ENCODE measurements around the gene CREB3L2.

Gene CREB3L2

DNA sequence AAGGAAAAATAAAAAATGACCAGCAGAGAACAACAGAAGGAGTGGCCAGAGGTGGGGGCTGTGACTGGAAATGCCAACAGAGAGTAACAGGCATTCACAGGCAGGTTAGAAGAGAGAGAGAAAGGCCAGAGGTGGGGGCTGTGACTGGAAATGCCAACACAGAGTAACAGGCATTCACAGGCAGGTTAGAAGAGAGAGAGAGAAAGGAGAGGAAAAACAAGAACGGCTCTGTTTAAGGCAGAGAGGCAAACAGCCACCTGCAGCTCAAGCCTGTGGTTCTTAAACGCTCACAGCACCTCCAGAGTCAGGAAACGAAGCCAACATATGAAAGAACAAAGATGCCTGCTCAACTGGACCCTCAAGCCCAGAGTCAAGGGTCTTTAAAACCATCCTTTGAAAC is 115.6 kb downstream of the CREB3L2 start:
- Histone ChIP-seq H3K27ac (replicated peaks) (no peak overlapping the region), H3K4me3 (replicated peaks; ENCODE audit: insufficient read depth, low read length) (no peak overlapping the region), H3K27me3 (ENCODE audit: insufficient read depth, poor library complexity, severe bottlenecking) (no peaks in the 10 kb centered on the region)
- TF ChIP-seq SPI1 (IDR thresholded peaks at IDR 0.05; ENCODE audit: borderline replicate concordance, low read depth), result no peak
- TF ChIP-seq, protein P1, sequence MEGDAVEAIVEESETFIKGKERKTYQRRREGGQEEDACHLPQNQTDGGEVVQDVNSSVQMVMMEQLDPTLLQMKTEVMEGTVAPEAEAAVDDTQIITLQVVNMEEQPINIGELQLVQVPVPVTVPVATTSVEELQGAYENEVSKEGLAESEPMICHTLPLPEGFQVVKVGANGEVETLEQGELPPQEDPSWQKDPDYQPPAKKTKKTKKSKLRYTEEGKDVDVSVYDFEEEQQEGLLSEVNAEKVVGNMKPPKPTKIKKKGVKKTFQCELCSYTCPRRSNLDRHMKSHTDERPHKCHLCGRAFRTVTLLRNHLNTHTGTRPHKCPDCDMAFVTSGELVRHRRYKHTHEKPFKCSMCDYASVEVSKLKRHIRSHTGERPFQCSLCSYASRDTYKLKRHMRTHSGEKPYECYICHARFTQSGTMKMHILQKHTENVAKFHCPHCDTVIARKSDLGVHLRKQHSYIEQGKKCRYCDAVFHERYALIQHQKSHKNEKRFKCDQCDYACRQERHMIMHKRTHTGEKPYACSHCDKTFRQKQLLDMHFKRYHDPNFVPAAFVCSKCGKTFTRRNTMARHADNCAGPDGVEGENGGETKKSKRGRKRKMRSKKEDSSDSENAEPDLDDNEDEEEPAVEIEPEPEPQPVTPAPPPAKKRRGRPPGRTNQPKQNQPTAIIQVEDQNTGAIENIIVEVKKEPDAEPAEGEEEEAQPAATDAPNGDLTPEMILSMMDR (IDR thresholded peaks at IDR 0.05; ENCODE audit: insufficient read depth, low read length), result no peak
- TF ChIP-seq, protein P2, sequence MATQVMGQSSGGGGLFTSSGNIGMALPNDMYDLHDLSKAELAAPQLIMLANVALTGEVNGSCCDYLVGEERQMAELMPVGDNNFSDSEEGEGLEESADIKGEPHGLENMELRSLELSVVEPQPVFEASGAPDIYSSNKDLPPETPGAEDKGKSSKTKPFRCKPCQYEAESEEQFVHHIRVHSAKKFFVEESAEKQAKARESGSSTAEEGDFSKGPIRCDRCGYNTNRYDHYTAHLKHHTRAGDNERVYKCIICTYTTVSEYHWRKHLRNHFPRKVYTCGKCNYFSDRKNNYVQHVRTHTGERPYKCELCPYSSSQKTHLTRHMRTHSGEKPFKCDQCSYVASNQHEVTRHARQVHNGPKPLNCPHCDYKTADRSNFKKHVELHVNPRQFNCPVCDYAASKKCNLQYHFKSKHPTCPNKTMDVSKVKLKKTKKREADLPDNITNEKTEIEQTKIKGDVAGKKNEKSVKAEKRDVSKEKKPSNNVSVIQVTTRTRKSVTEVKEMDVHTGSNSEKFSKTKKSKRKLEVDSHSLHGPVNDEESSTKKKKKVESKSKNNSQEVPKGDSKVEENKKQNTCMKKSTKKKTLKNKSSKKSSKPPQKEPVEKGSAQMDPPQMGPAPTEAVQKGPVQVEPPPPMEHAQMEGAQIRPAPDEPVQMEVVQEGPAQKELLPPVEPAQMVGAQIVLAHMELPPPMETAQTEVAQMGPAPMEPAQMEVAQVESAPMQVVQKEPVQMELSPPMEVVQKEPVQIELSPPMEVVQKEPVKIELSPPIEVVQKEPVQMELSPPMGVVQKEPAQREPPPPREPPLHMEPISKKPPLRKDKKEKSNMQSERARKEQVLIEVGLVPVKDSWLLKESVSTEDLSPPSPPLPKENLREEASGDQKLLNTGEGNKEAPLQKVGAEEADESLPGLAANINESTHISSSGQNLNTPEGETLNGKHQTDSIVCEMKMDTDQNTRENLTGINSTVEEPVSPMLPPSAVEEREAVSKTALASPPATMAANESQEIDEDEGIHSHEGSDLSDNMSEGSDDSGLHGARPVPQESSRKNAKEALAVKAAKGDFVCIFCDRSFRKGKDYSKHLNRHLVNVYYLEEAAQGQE (IDR thresholded peaks at IDR 0.05; ENCODE audit: insufficient replicate concordance, low read depth), result no peak
- DNase-seq (ENCODE audit: low read depth in 1 of 2, low spot score in 1 of 2), result no peak

DNA sequence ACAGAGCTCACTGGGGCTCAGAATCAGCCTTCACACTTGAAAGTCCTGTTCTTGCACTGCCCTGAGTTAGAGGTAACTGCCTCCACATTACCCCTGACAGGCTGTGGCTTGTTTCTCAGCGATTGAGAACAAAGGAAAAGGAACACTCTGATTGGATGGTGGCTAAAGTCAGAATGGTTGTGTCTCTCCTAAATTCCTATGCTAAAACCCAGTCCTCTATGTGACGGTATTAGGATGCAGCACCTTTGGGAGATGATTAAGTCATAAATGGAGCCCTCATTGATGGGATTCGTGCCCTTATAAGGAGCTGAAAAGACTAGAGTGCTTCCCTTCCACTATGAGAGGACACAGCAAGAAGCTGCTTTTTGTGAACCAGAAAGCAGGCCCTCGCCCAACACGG is 116.2 kb downstream of the CREB3L2 start:
- H3K27ac ChIP-seq (replicated peaks), result no peak overlapping the region
- H3K4me3 ChIP-seq (replicated peaks; ENCODE audit: insufficient read depth, low read length), result no peak overlapping the region
- no peaks in the 10 kb centered on the region for H3K27me3 ChIP-seq (ENCODE audit: insufficient read depth, poor library complexity, severe bottlenecking)
- TF ChIP-seq SPI1 (IDR thresholded peaks at IDR 0.05; ENCODE audit: borderline replicate concordance, low read depth) (no peak), GABPA (IDR thresholded peaks at IDR 0.05; ENCODE audit: low read depth) (no peak), POLR2AphosphoS5 (IDR thresholded peaks at IDR 0.05; ENCODE audit: low read depth) (no peak)
- TF ChIP-seq, protein P1 (IDR thresholded peaks at IDR 0.05; ENCODE audit: insufficient read depth, low read length), result no peak
- TF ChIP-seq, protein P2 (IDR thresholded peaks at IDR 0.05; ENCODE audit: insufficient replicate concordance, low read depth), result no peak
- no peak for DNase-seq (ENCODE audit: low read depth in 1 of 2, low spot score in 1 of 2)

DNA sequence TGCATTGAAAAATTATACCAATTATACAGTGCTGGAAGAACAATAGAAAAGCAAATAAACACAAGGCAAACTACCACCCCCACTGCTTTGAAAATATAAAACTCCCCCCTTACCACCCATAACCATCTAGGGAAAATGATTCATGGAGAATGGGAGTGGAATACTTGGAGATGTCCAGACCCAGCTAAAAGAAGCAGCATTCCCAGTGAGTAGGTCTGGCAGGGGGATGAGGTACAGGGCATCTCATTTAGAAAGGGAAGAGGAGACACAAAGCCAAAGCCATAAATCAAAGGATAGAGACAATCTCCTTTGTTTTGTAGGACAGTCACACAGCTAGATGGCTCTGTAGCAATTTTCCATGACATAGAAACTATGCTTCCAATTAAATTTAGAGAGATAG is 119.1 kb downstream of the CREB3L2 start:
- TF ChIP-seq GABPA (IDR thresholded peaks at IDR 0.05; ENCODE audit: low read depth), result no peak
- TF ChIP-seq, protein P2 (IDR thresholded peaks at IDR 0.05; ENCODE audit: insufficient replicate concordance, low read depth), result no peak
- TF ChIP-seq POLR2AphosphoS5 (IDR thresholded peaks at IDR 0.05; ENCODE audit: low read depth), result no peak
- TF ChIP-seq, protein P1 (IDR thresholded peaks at IDR 0.05; ENCODE audit: insufficient read depth, low read length), result no peak
- TF ChIP-seq SPI1 (IDR thresholded peaks at IDR 0.05; ENCODE audit: borderline replicate concordance, low read depth), result no peak
- Histone ChIP-seq H3K27me3 (ENCODE audit: insufficient read depth, poor library complexity, severe bottlenecking) (no peaks in the 10 kb centered on the region), H3K4me3 (replicated peaks; ENCODE audit: insufficient read depth, low read length) (no peak overlapping the region), H3K27ac (replicated peaks) (no peak overlapping the region)
- no peak for DNase-seq (ENCODE audit: low read depth in 1 of 2, low spot score in 1 of 2)

All from HL-60 (cell line).